Left hindlimb (tissue), 1 donor: ENCODE data around the gene ZNF136.

Experiments used
- DNase-seq: peaks from one replicate; pipeline ENCODE4 v3.0.0-alpha.2; 2018

Gene ZNF136

GRCh38 chr19:12194827-12195731, 32.2 kb downstream of the ZNF136 start:
- peak; percentile 91 for DNase-seq

- no peak for DNase-seq
Measured at GRCh38 chr19:12198136-12198535, 35.2 kb downstream of the ZNF136 start.

GRCh38 chr19:12199757-12200419, 37.0 kb downstream of the ZNF136 start:
- DNase-seq, result no peak

GRCh38 chr19:12202250-12202649, 39.4 kb downstream of the ZNF136 start:
- DNase-seq, result no peak

- no peak for DNase-seq
Measured at GRCh38 chr19:12205296-12205695, 42.4 kb downstream of the ZNF136 start.

- no peak for DNase-seq
Measured at GRCh38 chr19:12208221-12208620, 45.3 kb downstream of the ZNF136 start.

GRCh38 chr19:12217332-12217731, 54.4 kb downstream of the ZNF136 start:
- no peak for DNase-seq

GRCh38 chr19:12222980-12223630, 60.2 kb downstream of the ZNF136 start:
- no peak for DNase-seq

GRCh38 chr19:12224676-12225075, 61.8 kb downstream of the ZNF136 start:
- DNase-seq, result no peak

- no peak for DNase-seq
Measured at GRCh38 chr19:12229990-12230389, 67.1 kb downstream of the ZNF136 start.

GRCh38 chr19:12230751-12231733, 68.1 kb downstream of the ZNF136 start:
- DNase-seq, result no peak

GRCh38 chr19:12232961-12233360, 70.1 kb downstream of the ZNF136 start:
- no peak for DNase-seq

- DNase-seq, result no peak
Measured at GRCh38 chr19:12237143-12237839, 74.4 kb downstream of the ZNF136 start.
